CD14-positive monocyte (primary cell): ENCODE results near the gene LHPP. TPM values are rescaled to one million over a fixed set of nuclear protein-coding genes. Genes with fewer than 3 reads are reported as not detected.
A peak's percentile ranks its signal among the peaks of the same experiment; 100 is the strongest.

Source experiments
- DNase-seq, 3 donors: peaks; one replicate each; pipeline ENCODE4 v3.0.0-alpha.2; 2011 to 2022
- H2AFZ ChIP-seq: 2 replicates; pipeline ENCODE4 v1.6.0; 2012; ENCODE audit warnings: mild to moderate bottlenecking, low read depth, low read length, inconsistent platforms; ENCODE audit not compliant: insufficient read depth, poor library complexity, severe bottlenecking
- H3K27ac ChIP-seq, 2 donors: 1 replicate in 1 of 2; 2 replicates in 1 of 2; pipeline ENCODE4 v1.5.1; 2012 to 2013; ENCODE audit warnings: low read length in 2 of 2, control low read depth in 1 of 2, inconsistent platforms in 1 of 2, low read depth in 1 of 2, mild to moderate bottlenecking in 1 of 2
- H3K27me3 ChIP-seq, 2 donors: one replicate each; pipeline versions ENCODE4 v1.6.0 to v1.6.1; 2011 to 2013; ENCODE audit warnings: low read length in 2 of 2; ENCODE audit not compliant: control insufficient read depth in 2 of 2, insufficient read depth in 2 of 2
- H3K36me3 ChIP-seq, 2 donors: replicated peaks in 1 of 2; 1 replicate in 1 of 2; 2 replicates in 1 of 2; pipeline versions ENCODE4 v1.5.1 to v1.6.1; 2012 to 2013; ENCODE audit warnings: low read length in 2 of 2, control low read depth in 1 of 2, inconsistent platforms in 1 of 2, mild to moderate bottlenecking in 1 of 2; ENCODE audit not compliant: insufficient read depth in 2 of 2, control insufficient read depth in 1 of 2
- H3K4me1 ChIP-seq, 2 donors: 1 replicate in 1 of 2; 2 replicates in 1 of 2; pipeline versions ENCODE4 v1.5.1 to v1.6.1; 2012 to 2013; ENCODE audit warnings: low read length in 2 of 2, control low read depth in 1 of 2, inconsistent platforms in 1 of 2, mild to moderate bottlenecking in 1 of 2, moderate library complexity in 1 of 2; ENCODE audit not compliant: insufficient read depth in 2 of 2, control insufficient read depth in 1 of 2
- H3K4me2 ChIP-seq: replicated peaks from 2 replicates; pipeline ENCODE3; 2012; ENCODE audit warnings: low read length, moderate library complexity, mild to moderate bottlenecking; ENCODE audit not compliant: poor library complexity, severe bottlenecking; ENCODE audit errors: extremely low read depth
- H3K4me3 ChIP-seq, 3 experiments: fragments of 200-600 bp in 1 of 3; sonication (generic) in 1 of 3; replicated peaks in 1 of 3; 1 replicate in 2 of 3; 2 replicates in 1 of 3; pipeline ENCODE4 v1.5.1; 2011 to 2013; ENCODE audit warnings: low read length in 3 of 3, mild to moderate bottlenecking in 3 of 3, control low read depth in 2 of 3, low read depth in 2 of 3, inconsistent platforms in 1 of 3, moderate library complexity in 1 of 3
- H3K79me2 ChIP-seq: 2 replicates; pipeline ENCODE4 v1.6.0; 2012; ENCODE audit warnings: mild to moderate bottlenecking, control low read depth, inconsistent platforms, low read length, moderate library complexity; ENCODE audit not compliant: insufficient read depth
- H3K9ac ChIP-seq: 2 replicates; pipeline ENCODE4 v1.6.0; 2017; ENCODE audit warnings: low read length, mild to moderate bottlenecking; ENCODE audit not compliant: insufficient read depth, poor library complexity, severe bottlenecking
- H3K9me3 ChIP-seq, 2 donors: replicated peaks in 1 of 2; 1 replicate in 1 of 2; 2 replicates in 1 of 2; pipeline versions ENCODE4 v1.5.1 to v1.6.1; 2012 to 2013; ENCODE audit warnings: low read length in 2 of 2, control low read depth in 1 of 2; ENCODE audit not compliant: control insufficient read depth in 1 of 2, insufficient read depth in 1 of 2
- H4K20me1 ChIP-seq: 2 replicates; pipeline ENCODE4 v1.6.0; 2012; ENCODE audit warnings: mild to moderate bottlenecking, low read length, control low read depth, moderate library complexity; ENCODE audit not compliant: insufficient read depth
- H3K27ac Mint-ChIP-seq, 7 donors: one replicate each; pipeline ENCODE4 v1.8.0; 2020; ENCODE audit warnings: mild to moderate bottlenecking in 7 of 7, mixed read lengths in 7 of 7, moderate library complexity in 6 of 7, inconsistent platforms in 2 of 7
- H3K27me3 Mint-ChIP-seq, 3 donors: one replicate each; pipeline ENCODE4 v1.8.0; 2021 to 2022; ENCODE audit warnings: low read depth in 3 of 3, mild to moderate bottlenecking in 3 of 3, mixed read lengths in 3 of 3, moderate library complexity in 3 of 3, inconsistent platforms in 1 of 3
- H3K36me3 Mint-ChIP-seq, 2 donors: one replicate each; pipeline ENCODE4 v1.8.0; 2020; ENCODE audit warnings: mixed read lengths in 2 of 2, inconsistent platforms in 1 of 2, mild to moderate bottlenecking in 1 of 2
- H3K4me1 Mint-ChIP-seq: one replicate; pipeline ENCODE4 v1.8.0; 2020; ENCODE audit warnings: mild to moderate bottlenecking, mixed read lengths
- H3K4me3 Mint-ChIP-seq, 2 donors: one replicate each; pipeline ENCODE4 v1.8.0; 2020; ENCODE audit warnings: mild to moderate bottlenecking in 2 of 2, mixed read lengths in 2 of 2, moderate library complexity in 1 of 2
- H3K9me3 Mint-ChIP-seq, 7 donors: one replicate each; pipeline ENCODE4 v1.8.0; 2020 to 2022; ENCODE audit warnings: mixed read lengths in 7 of 7, mild to moderate bottlenecking in 6 of 7, moderate library complexity in 6 of 7, inconsistent platforms in 2 of 7
- WGBS: methylation state at CpG from one replicate; pipeline ENCODE4 v1.1.5; 2013; ENCODE audit warnings: missing lambda C conversion rate; ENCODE audit not compliant: insufficient coverage; 5-methylcytosine and 5-hydroxymethylcytosine counted together
- intact Hi-C, 2 donors: fragments of 100-400 bp; cut with micrococcal nuclease; formaldehyde crosslinking; loops; one replicate each; pipeline versions ENCODE4 v1.15.0 to v1.15.1; 2023
- polyA plus RNA-seq, 3 donors: library from polyadenylated mRNA; depleted of rRNA in 1 of 3; unstranded in 2 of 3; stranded (reverse) in 1 of 3; fragments of 300-500 nt in 2 of 3; fragments of >200 nt in 1 of 3; fragmentation: Illumina TruSeq in 2 of 3; gene quantifications; 1 replicate in 2 of 3; 2 replicates in 1 of 3; pipeline ENCODE4 v1.2.3, GENCODE V29; 2012 to 2021
- TF ChIP-seq, protein P1 (sequence below): fragments of 200-600 bp; IDR thresholded peaks from one replicate; pipeline ENCODE4 v1.8.0; 2022; ENCODE audit warnings: antibody characterized with exemption, mild to moderate bottlenecking

LHPP gene
- polyA plus RNA-seq, 3 donors = 15.2 to 20.6 (median 19.5) TPM

- no peak overlapping the region for H2AFZ ChIP-seq
- no peaks in the 10 kb centered on the region for H3K27me3 ChIP-seq
- no peak overlapping the region for H3K4me3 ChIP-seq
- H3K36me3 ChIP-seq = no peaks in the 10 kb centered on the region
- TF ChIP-seq, protein P1, sequence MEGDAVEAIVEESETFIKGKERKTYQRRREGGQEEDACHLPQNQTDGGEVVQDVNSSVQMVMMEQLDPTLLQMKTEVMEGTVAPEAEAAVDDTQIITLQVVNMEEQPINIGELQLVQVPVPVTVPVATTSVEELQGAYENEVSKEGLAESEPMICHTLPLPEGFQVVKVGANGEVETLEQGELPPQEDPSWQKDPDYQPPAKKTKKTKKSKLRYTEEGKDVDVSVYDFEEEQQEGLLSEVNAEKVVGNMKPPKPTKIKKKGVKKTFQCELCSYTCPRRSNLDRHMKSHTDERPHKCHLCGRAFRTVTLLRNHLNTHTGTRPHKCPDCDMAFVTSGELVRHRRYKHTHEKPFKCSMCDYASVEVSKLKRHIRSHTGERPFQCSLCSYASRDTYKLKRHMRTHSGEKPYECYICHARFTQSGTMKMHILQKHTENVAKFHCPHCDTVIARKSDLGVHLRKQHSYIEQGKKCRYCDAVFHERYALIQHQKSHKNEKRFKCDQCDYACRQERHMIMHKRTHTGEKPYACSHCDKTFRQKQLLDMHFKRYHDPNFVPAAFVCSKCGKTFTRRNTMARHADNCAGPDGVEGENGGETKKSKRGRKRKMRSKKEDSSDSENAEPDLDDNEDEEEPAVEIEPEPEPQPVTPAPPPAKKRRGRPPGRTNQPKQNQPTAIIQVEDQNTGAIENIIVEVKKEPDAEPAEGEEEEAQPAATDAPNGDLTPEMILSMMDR = no peak
- 96% methylated on average over 13 of the region's 17 CpGs for WGBS
- no peak for DNase-seq
- H3K9me3 ChIP-seq = no peaks in the 10 kb centered on the region
- H3K27ac ChIP-seq = no peak overlapping the region
- intact Hi-C loops = no loop called here
- peaks cover 8 to 9% of the 10 kb centered on the region in 2 donors for H3K4me1 ChIP-seq
- no peaks in the 10 kb centered on the region for H4K20me1 ChIP-seq
- no peak overlapping the region for H3K27ac Mint-ChIP-seq
- no peak overlapping the region for H3K9ac ChIP-seq
- peaks cover 16% of the 10 kb centered on the region for H3K4me1 Mint-ChIP-seq
- peaks cover 0 to 3% of the 10 kb centered on the region in 2 donors for H3K36me3 Mint-ChIP-seq
- peaks cover 1 to 4% (median 3%) of the 10 kb centered on the region in 3 donors for H3K27me3 Mint-ChIP-seq
- H3K79me2 ChIP-seq = no peaks in the 10 kb centered on the region
- H3K4me3 Mint-ChIP-seq = no peak overlapping the region
- peaks cover 0 to 8% (median 0%) of the 10 kb centered on the region in 7 donors for H3K9me3 Mint-ChIP-seq
- no peak overlapping the region for H3K4me2 ChIP-seq
Observed at GRCh38 chr10:124593431-124593985, 131.9 kb downstream of the LHPP start.

- no peak overlapping the region for H3K9ac ChIP-seq
- H3K4me1 ChIP-seq = peaks cover under 1 to 1% of the 10 kb centered on the region in 2 donors
- Mint-ChIP-seq H3K36me3 (peaks cover 0 to 3% of the 10 kb centered on the region in 2 donors), H3K27me3 (peaks cover 1 to 5% (median 3%) of the 10 kb centered on the region in 3 donors), H3K4me1 (peaks cover 8% of the 10 kb centered on the region), H3K9me3 (peaks cover 0 to 8% (median 0%) of the 10 kb centered on the region in 7 donors), H3K27ac (peak overlapping the region in 1 of 7 donors; percentile 46), H3K4me3 (no peak overlapping the region)
- 100% methylated on average over 3 of the region's 6 CpGs for WGBS
- H3K79me2 ChIP-seq = no peaks in the 10 kb centered on the region
- H3K36me3 ChIP-seq = no peaks in the 10 kb centered on the region
- no peaks in the 10 kb centered on the region for H3K27me3 ChIP-seq
- no peak overlapping the region for H3K4me2 ChIP-seq
- no peak for DNase-seq
- TF ChIP-seq, protein P1 = no peak
- H3K9me3 ChIP-seq = no peaks in the 10 kb centered on the region
- no peak overlapping the region for H2AFZ ChIP-seq
- no peaks in the 10 kb centered on the region for H4K20me1 ChIP-seq
- H3K4me3 ChIP-seq = no peak overlapping the region
- no peak overlapping the region for H3K27ac ChIP-seq
- intact Hi-C loops = no loop called here
Observed at GRCh38 chr10:124594240-124594639, 132.6 kb downstream of the LHPP start.
